Measurements from ENCODE around the gene CARD8.
"Not testable (repeated sequence)": the region's sequence is repeated elsewhere in the genome, so short reads cannot be mapped to it uniquely, and the experiment has no call there.

Gene CARD8, protein sequence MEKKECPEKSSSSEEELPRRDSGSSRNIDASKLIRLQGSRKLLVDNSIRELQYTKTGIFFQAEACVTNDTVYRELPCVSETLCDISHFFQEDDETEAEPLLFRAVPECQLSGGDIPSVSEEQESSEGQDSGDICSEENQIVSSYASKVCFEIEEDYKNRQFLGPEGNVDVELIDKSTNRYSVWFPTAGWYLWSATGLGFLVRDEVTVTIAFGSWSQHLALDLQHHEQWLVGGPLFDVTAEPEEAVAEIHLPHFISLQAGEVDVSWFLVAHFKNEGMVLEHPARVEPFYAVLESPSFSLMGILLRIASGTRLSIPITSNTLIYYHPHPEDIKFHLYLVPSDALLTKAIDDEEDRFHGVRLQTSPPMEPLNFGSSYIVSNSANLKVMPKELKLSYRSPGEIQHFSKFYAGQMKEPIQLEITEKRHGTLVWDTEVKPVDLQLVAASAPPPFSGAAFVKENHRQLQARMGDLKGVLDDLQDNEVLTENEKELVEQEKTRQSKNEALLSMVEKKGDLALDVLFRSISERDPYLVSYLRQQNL

DNA sequence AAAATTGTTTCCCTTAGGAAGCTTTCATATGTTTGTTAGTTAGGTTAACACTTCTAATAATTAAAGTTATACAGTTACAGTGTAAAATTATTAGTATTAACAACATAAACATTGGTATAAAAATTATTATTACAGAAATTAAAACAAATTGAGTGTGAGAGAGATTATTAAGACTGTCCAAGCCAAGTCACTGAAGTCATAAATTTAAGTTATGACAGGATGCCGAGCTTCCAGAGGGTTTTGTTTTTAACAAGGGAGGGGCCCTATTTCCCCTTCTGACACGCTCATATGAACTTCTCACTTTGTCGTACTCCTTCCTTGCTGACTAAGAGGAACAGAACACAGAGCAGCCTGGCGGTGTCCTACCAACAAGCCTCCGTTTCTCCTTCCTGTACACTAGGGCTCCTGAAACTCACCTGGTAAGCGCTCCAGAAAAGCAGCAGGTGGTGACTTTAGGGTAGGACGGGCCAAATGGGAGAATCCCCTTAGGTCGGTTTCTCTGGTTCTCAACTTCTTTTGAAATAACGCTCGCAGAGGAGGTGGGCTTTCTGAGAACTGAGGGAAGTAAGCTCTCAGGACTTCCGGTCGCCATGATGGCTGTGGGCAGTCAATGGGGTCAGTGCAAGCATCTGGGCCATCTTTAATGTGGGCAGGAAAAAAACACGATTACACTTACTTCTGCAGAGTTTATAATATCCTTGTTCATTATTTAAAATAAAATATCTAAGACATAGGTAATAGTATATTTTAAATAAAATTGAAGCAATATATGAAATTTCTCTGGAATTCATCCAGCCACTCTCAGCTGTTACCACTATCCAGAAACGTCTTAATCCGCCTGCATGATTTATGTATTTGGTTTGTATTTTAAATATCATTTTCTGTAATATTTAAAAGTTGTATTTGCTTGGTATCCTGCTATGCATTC, at the start of gene CARD8:
TSS of gene CARD8 (minus strand) at position 537 of the 928 bp plus-strand sequence. CDS start 14,892 bp downstream, outside the sequence.
- DNase-seq = peak; percentile 78

DNA sequence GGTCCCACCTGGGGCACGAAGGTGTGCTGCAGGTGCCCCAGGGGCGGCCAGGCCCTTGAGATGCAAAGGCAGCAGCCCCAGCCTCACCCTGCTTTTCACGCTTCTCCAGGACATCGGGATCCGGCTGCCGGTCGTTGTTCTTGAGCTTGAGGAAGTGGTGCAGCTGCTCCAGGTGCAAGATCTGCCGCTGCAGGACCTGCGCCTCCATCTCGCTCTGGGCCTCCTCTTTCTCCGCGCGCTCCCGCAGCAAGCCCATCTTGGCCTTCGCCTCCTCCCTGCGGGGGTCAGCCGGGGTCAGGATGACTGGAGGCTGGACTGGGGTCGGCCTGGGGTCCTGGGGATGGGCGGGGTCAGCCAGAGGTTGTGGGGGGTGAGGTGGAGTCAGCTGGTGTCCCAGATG, 48.2 kb upstream of the CARD8 start:
- no peak for DNase-seq

DNA sequence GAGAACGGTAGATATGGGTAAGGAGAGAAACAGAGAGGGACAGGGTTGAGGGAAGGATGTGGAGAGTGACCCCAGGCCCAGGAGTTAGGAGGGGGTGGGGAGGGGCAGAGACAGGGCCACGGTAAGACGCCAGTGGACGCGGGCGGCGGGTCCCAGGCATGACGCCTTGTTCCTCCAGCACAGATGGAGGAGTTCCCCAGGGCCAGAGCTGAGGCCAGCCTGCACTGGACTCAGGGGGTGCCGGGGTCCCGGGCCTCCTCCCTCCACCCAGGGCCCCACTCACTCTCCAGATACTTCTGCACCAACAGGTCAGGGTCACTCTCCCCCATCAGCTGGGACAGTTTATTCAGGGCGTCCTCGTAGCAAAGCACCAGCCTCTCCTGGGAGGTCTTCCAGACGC, 47.7 kb upstream of the CARD8 start:
- no peak for DNase-seq

DNA sequence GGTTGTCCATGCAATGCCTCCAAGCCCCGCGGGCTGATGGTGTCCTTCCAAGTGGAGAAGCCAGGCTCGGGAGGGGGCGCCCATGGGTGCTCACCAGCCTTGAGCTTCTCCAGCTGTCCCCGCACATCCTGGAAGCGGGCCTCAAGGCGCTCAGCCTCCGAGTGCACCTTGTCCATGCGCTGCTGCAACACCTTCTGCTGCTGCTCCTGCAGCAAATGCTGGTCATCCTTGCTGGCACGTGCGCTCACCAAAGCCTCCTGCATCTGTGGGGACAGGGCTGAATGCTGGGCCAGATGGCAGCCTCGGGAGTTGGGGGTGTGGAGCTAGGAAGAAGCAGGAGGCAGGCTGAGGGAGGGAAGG, 46.9 kb upstream of the CARD8 start:
- DNase-seq = no peak

DNA sequence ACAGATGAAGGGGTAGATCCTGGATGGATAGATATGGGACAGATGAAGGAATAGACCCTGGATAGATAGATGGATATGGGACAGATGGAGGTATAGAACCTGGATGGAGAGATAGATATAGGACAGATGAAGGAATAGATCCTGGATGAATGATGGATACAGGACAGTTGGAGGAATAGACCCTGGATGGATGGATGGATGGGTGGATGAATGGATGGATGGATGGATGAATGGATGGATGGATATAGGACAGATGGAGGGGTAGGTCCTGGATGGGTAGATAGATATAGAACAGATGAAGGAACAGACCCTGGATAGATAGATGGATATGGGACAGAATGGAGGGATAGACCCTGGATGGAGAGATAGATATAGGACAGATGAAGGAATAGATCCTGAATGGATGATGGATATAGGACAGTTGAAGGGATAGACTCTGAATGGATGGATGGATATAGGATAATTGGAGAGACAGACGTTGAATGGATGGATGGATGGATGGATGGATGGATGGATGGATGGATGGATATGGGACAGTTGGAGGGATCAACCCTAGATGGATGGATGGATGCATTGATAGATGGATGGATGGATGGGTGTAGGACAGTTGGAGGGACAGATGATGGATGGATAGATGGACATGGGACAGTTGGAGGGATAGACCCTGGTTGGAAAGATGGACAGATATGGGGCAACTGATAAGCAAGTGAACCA, 46.3 kb upstream of the CARD8 start:
- no peak for DNase-seq

DNA sequence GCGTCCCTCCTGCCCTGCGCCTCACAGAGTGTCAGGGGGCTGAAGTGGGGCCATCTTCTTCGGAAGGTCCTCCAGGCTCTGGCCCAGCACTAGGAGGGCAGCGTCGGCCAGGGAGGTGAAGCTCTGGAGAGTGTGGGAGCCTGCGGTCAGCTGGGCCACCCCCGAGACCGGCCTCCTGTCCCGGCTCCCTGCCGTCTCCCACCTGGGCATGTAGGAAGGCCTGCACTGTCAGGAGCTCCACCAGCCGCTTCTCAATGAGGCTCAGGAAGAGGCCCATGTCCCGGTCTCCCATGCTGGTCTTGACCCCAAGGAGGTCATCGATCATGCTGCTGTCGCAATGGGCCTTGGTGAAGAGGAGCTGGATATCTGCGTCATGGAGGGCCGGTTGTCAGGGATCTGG, 42.3 kb upstream of the CARD8 start:
- DNase-seq = no peak

DNA sequence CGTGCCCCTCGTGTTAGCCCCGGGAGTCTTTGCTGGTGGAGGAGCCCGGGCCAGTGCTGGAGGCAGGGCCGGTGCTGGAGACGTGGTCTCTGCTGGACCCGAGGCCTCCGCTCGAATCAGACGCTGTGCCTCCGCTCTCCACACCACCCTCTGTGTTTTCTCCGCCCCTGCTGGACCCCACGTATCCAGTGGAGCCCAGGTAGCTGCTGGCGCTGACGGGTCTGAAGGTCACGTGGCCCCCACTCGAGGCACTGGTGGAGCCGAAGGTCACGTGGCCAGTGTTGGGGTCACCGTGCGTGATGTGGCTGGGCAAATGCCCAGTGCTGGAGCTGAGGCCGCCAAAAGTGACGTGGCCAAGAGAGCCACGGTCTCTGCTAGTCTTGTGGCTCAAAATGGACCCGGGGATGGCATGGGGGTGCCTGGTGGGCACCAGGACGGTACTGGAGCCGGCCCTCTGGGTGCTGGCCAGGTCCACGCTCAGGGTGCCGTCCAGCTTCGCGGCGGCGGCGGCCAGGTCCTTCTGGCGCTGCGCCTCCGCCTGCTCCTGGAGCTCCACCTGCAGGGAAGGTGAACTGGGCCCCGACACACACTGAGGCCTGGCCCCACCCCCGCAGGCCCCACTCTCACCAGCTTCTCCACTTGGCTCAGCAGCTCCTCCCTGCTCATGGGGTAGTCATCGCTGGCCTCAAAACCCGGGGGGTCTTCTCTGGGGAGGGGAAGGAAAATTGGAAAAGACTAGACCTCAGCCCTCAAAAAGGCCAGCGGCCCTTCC, 41.4 kb upstream of the CARD8 start:
- no peak for DNase-seq

DNA sequence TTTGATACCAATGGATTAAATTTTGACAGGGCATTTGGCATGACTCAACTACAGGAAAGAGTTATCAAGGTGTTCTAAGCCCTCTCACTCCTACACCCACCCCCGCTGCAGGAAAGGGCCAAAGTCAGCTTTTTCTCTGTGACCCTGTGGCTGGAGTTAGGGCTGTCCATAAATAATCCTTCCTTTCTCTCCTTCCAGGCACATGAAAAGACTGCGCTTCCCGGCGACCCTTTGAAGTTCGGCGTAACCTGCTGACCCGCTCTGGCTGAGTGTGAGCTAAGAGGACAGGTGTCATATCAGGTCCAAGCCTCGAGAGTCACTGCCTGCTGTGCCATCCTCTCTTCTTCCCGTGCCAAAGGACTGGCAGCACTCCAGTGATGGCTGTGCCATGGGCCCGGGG, 39.7 kb upstream of the CARD8 start:
- DNase-seq = no peak

DNA sequence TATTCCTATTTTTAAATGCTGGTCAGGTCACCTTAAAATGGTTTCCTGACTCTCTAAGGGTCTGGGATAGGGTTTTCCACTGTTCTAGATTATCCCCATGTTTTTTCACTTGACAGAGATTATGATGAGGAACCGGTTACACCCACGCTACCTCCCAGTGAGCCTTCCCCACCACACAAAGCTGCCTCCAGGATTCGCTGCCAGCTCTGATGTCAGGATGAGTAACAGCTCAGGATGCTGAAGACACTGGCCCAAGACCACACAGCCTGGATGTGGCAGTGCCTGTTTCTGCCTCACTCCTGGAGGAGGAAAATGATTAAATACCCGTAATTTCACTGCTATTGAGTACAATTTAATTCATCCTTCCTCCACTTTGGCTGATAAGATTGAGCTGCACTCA, 37.1 kb upstream of the CARD8 start:
- no peak for DNase-seq

DNA sequence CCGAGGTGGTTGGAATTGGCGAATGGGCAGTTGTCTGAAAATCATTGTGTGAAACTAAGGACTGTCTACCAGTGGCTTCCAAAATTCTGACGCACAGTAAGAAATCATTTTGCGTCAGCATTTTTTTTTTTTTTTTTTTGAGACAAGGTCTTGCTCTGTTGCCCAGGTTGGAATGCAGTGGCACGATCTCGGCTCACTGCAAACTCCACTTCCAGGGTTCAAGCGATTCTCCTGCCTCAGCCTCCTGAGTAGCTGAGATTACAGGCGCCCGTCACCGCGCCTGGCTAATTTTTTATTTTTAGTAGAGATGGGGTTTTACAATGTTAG, 35.7 kb upstream of the CARD8 start:
- not testable (repeated sequence) for DNase-seq

DNA sequence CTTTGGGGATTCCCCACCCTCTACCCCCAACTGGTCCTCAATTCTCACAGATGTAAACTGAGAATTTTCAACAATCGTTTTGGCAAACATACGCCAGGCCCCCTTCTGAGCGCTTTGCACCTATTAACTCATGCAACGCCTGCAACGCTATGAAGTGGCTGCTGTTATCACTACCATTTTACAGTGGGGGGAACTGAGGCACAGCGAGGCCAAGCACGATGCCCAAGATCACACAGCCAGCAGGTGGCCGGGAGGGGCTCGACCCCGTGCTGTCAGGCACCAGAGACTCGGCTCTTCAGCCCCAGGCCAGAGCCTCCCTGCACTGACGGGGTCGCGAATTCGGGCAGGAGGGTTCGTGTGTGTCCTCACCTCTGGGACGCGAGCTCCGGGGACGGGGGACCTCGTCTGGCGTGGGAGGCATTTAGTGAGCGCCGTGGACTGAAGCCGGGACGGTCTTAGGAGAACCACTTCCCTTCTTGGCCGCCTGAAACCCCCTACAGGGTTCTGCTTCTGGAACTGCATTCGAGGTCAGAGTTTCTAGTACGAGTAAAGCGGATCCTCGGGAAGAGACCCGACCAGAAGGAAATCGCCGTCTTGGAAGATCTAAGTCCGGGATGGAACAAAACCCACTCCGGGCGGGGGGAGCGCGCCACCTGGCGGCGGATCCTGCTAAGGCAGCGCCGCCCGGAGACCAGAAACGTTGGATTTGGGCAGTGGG, 35.2 kb upstream of the CARD8 start:
- peak; percentile 79 for DNase-seq

DNA sequence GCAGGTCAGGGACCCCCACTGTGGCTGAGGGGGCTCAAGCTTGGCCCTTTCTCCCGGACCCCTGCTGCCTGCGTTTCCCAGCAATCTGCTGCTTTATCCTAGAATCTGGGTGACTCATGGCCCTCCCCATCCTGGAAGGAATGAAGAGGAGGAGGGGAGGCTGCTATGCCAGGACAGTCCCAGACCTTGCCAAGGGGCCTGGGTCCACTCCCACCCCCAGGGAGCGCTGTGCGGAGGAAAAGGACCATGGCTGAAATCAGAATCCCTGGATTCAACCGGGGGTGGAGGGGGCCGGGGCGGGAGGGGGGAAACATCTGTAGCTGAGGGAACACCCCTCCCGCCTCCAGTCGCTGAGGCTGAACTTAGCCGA, 34.7 kb upstream of the CARD8 start:
- no peak for DNase-seq

DNA sequence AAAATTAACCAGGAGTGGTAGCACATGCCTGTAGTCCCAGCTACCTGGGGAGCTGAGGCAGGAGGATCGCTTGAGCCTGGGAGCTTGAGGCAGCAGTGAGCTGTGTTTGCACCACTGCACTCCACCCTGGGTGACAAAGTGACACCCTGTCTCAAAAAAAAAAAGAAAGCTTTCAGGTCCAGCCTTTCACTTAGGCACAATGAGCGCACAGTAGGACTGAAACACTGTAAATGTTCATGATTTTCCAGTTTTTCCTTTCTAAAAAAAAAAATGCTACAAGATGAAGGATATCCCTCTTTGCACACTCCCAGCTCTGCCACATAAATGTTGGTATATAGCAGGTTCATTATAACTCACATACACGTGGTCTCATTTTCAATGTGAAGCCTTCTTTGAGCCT, 32.0 kb upstream of the CARD8 start:
- DNase-seq = no peak

DNA sequence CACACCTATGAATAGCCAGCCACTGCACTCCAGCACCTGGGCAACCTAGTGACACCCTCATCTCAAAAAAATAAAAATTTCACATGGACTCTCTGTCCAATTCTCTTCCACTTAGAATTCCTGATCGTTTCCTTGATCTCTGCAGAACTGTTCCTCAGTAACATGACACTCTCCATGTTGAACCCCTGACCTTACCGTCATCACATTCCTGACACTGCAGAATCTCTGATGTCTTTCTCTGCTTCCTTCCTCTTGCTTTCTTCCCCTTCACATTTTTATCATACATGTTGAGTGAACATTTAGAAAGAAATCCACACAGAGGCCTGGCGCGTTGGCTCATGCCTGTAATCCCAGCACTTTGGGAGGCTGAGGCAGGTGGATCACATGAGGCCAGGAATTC, 29.2 kb upstream of the CARD8 start:
- DNase-seq = no peak

DNA sequence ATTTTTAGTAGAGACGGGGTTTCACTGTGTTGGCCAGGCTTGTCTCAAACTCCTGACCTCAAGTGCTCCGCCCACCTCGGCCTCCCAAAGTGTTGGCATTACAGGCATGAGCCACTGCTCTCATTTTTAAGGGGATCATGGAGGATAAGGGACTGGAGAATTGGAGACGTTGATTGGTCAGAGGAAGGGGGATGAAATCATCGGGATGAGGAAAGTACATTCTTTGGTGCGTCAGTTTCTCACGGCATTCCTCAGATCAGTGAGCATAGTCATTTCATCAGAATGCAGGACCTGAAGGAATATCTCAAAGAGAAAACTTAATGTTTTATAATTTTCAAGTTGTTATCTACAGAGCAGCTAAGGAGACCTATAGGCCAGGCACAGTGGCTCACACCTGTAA, 28.2 kb upstream of the CARD8 start:
- DNase-seq = no peak

DNA sequence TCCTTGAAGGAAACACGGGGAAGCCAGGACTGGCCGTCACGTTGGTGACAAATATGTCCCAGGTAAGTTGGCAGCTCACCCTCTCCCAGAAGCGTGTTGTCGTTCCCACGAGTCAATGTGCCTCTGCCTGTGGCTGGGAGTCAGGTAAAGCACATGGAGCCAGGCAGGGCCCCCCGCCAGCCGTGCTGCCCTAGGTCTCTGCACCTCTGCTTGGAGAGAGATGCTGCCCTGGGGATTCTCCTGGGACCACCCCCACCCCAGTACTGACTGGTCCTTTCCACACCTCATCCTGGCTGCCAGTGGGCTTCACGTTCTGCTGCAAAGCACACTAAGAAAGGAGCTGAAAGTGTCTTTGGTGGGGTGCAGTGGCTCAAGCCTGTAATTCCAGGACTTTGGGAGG, 24.0 kb upstream of the CARD8 start:
- DNase-seq = no peak

DNA sequence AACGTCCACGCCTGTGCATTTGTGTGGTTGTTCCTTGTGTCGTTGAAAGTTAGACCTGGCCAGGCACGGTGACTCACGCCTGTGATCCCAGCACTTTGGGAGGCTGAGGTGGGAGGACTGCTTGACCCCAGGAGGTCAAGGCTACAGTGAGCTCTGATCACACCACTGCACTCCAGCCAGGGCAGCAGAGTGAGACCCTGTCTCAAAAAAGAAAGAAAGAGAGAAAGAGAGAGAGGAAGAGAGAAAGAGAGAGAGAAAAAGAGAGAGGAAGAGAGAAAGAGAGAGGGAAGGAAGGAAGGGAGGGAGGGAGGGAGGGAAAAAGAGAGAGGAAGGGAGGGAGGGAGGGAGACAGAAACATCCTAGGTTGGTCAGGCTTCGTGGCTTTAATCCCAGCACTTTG, 19.2 kb upstream of the CARD8 start:
- DNase-seq = no peak

DNA sequence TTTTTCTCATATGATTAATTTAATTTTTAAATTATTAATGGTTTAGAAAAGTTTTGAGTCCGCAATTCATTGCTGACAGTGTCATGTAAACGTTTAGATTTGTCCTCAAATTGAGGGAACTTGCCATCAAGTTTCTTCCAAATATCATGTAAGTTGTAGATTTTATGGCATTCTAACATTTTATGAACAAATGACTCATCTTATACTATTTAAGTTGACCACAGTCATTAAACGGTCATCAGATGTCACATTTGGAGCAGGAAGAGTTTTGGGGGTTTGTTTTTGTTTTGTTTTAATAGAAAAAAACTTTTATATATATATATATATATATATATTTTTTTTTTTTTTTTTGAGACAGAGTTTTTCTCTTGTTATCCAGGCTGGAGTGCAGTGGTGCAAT, 18.5 kb upstream of the CARD8 start:
- DNase-seq = no peak

DNA sequence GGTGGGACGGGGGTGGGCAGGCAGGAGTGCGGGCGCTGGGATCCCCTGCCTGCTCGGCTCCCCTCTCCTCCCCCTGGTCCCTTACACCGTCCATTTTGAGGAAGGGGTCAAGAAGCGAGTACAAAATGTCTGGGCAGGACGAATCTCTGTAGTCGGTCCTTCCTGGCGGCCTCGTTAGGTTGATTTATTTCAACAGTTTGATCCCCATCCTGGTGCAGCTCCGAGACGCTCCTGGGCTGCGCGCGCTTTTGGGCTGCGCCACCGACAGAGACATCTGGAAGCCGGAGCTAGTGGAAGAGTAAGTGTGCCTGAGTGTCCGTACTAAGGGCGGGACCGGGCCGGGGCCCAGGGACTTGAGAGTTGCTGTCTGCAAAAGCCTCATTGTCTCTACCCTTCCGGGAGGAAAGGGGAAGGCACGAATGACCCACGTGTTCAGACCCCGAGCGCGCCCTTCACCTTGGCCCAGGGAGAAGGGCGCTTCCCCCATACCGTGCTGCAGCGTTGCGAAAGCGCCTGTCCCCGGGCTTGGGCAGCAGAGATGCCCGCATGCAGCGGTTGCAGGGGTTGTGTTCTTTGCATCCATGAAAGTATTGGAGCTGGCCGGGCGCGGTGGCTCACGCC, 15.9 kb upstream of the CARD8 start:
- peak; percentile 17 for DNase-seq

DNA sequence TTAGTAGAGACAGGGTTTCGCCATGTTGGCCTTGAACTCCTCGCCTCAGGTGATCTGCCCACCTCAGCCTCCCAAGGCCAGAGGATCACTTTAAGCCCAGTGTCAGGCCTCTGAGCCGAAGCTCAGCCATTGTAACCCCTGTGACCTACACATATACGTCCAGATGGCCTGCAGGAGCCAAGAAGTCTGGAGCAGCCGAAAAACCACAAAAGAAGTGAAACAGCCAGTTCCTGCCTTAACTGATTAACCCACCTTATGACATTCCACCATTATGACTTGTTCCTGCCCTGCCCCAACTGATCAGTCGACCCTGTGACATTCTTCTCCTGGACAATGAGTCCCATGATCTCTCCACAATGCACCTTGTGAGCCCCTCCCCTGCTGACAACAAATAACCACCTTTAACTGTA, 13.9 kb upstream of the CARD8 start:
- not testable (repeated sequence) for DNase-seq

DNA sequence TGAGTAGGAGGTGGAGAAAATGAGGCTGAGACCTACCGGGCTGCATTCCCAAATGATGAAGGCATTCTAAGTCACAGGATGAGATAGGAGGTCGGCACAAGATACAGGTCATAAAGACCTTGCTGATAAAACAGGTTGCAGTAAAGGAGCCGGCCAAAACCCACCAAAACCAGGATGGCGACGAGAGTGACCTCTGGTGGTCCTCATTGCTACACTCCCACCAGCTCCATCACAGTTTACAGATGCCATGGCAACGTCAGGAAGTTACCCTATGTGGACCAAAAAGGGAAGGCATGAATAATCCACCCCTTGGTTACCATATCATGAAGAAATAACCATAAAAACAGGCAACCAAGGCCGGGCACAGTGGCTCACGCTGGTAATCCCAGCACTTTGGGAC, 9.6 kb upstream of the CARD8 start:
- DNase-seq = not testable (repeated sequence)
